Measurements from ENCODE around the gene TBC1D7. TPM values are rescaled to one million over a fixed set of nuclear protein-coding genes. Genes with fewer than 3 reads are reported as not detected.
A peak's percentile ranks its signal among the peaks of the same experiment; 100 is the strongest.

Gene TBC1D7
- total and polyA plus RNA-seq, 2 of the 4 experiments (the other 2 are of a cell fraction): 14.3 to 22.6 TPM

DNA sequence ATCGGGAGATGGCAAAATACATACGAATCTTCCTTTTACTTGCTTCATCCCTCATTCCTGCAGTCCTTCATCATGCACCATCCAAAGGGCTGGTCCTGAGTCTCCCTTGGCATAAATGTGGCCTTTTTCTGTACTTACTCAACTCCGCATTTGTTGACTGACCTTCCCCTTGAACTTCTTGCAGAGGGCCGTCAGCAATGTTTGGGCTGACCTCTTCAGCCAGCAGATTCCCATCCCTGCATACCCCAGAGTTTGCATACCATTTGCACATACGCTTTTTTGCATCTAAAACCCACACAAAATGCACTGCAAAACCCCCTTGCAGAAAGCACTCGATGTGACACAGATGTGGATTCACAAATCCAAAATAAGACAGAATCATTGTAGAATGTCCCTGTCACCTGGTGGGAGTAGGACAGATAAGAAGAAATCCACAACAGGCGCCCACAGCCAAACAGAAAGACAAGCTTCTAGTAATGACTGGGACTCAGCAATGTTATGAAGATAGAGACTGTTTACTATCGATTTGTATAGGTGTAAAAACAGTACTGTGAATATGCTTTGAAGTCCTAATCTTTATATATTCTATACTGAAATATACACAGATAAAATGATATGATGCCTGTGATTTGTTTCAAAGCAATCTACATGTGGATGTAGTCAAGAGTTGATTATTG lies 45.8 kb downstream of the TBC1D7 start:
- no peaks in the 10 kb centered on the region for H3K9me1 ChIP-seq (ENCODE audit: insufficient read depth, low read length)
- H4K5ac ChIP-seq (ENCODE audit: low read depth, low read length): no peak overlapping the region
- H3K9ac ChIP-seq (ENCODE audit: low read depth, low read length): no peak overlapping the region
- H3K4ac ChIP-seq (ENCODE audit: low read depth, low read length): no peak overlapping the region
- H3K56ac ChIP-seq (ENCODE audit: extremely low read depth, insufficient read depth, low read length): no peak overlapping the region
- TF ChIP-seq SMC3 (IDR thresholded peaks at IDR 0.05; ENCODE audit: low read depth, low read length): no peak
- TF ChIP-seq BHLHE40 (IDR thresholded peaks at IDR 0.05; ENCODE audit: low read depth, low read length): no peak
- TF ChIP-seq MAFK (IDR thresholded peaks at IDR 0.05; ENCODE audit: low read depth, low read length): no peak
- no peak for TF ChIP-seq CHD1 (IDR thresholded peaks at IDR 0.05; ENCODE audit: low read depth, low read length)
- TF ChIP-seq MXI1 (IDR thresholded peaks at IDR 0.05; ENCODE audit: borderline replicate concordance, low read depth, low read length): no peak
- no peak for TF ChIP-seq FOS (IDR thresholded peaks at IDR 0.05; ENCODE audit: low read depth, low read length)
- TF ChIP-seq POLR2A (IDR thresholded peaks at IDR 0.05; ENCODE audit: low read depth, low read length): no peak
- TF ChIP-seq RAD21 (IDR thresholded peaks at IDR 0.05; ENCODE audit: low read length): no peak
- TF ChIP-seq, protein P1, sequence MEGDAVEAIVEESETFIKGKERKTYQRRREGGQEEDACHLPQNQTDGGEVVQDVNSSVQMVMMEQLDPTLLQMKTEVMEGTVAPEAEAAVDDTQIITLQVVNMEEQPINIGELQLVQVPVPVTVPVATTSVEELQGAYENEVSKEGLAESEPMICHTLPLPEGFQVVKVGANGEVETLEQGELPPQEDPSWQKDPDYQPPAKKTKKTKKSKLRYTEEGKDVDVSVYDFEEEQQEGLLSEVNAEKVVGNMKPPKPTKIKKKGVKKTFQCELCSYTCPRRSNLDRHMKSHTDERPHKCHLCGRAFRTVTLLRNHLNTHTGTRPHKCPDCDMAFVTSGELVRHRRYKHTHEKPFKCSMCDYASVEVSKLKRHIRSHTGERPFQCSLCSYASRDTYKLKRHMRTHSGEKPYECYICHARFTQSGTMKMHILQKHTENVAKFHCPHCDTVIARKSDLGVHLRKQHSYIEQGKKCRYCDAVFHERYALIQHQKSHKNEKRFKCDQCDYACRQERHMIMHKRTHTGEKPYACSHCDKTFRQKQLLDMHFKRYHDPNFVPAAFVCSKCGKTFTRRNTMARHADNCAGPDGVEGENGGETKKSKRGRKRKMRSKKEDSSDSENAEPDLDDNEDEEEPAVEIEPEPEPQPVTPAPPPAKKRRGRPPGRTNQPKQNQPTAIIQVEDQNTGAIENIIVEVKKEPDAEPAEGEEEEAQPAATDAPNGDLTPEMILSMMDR (conservative IDR thresholded peaks at IDR 0.05; ENCODE audit: low read depth, low read length): no peak
- H2AFZ ChIP-seq (replicated peaks; ENCODE audit: low read length, poor library complexity): no peak overlapping the region
- ChIA-PET CTCF (no interaction called here), POLR2A (ENCODE audit: unreplicated experiment) (interaction anchor here (0.6 kb wide), 1 partner anchor 643 kb away, joined by 6 read pairs; no protein-coding TSS in a partner anchor)
- H3K4me1 ChIP-seq (ENCODE audit: control insufficient read depth, insufficient read depth, low read length): no peaks in the 10 kb centered on the region
- no peak overlapping the region for H2BK5ac ChIP-seq (ENCODE audit: low read depth, low read length, poor library complexity, severe bottlenecking)
- H4K91ac ChIP-seq (ENCODE audit: insufficient read depth, low read depth, low read length): no peak overlapping the region
- WGBS, 2 experiments (ENCODE audit: extremely low coverage in 2 of 2, insufficient read length in 1 of 2): 69% methylated on average over 2 of the region's 8 CpGs; no CpG with 5 or more reads in 1 of the 2 experiments
- in situ Hi-C loops (cut with MboI; ENCODE audit: low sequenced_read_pairs) (no loop called here), dilution Hi-C loops (cut with HindIII; ENCODE audit: low sequenced_read_pairs, unreplicated experiment) (no loop called here), intact Hi-C loops (cut with micrococcal nuclease) (no loop called here)
- H4K8ac ChIP-seq (ENCODE audit: low read depth in 2 of 2, low read length in 2 of 2): no peak overlapping the region
- H3K14ac ChIP-seq (replicated peaks; ENCODE audit: low read depth, low read length): no peak overlapping the region
- H4K20me1 ChIP-seq (ENCODE audit: insufficient read depth, low read length): no peaks in the 10 kb centered on the region
- peaks cover 3% of the 10 kb centered on the region; the same call in 1 of the 2 replicates for H3K9me3 ChIP-seq (ENCODE audit: control insufficient read depth, insufficient read depth, low read length)
- H2BK20ac ChIP-seq (ENCODE audit: low read depth, low read length): no peak overlapping the region
- H3K27ac ChIP-seq (ENCODE audit: insufficient read depth, low read length): no peak overlapping the region
- no peak overlapping the region for H2BK15ac ChIP-seq (ENCODE audit: low read depth, low read length)
- H2BK120ac ChIP-seq (ENCODE audit: low read depth, low read length): no peak overlapping the region
- BruUV-seq (replicated peaks): no TSS peak
- H3K4me3 ChIP-seq (ENCODE audit: insufficient read depth, low read depth, low read length): no peak overlapping the region
- DNase-seq (no peak), ATAC-seq (ENCODE audit: low read depth) (peak; percentile 21; the same call in 1 of the 2 replicates)
- no peaks in the 10 kb centered on the region for H3K79me1 ChIP-seq (ENCODE audit: low read depth in 1 of 2, low read length in 2 of 2)
- H3K27me3 ChIP-seq (ENCODE audit: control insufficient read depth, insufficient read depth, low read length): no peaks in the 10 kb centered on the region
- no peaks in the 10 kb centered on the region for H3K36me3 ChIP-seq (ENCODE audit: control insufficient read depth, insufficient read depth, low read length)
- H3K4me2 ChIP-seq (ENCODE audit: low read depth, low read length): no peak overlapping the region
- H2AK5ac ChIP-seq (ENCODE audit: low read depth, low read length): no peak overlapping the region
- H2AK9ac ChIP-seq (replicated peaks; ENCODE audit: low read depth, low read length, poor library complexity): no peak overlapping the region
- H3K18ac ChIP-seq (ENCODE audit: low read depth, low read length): no peak overlapping the region
- no peak overlapping the region for H3K23ac ChIP-seq (ENCODE audit: low read depth, low read length)
